Activated effector memory CD4-positive, alpha-beta T cell treated with Interleukin-2 at 50 U/mL for 16 hours (primary cell): ENCODE measurements around the gene CEP192.

Experiments used
- DNase-seq: peaks from one replicate; pipeline ENCODE4 v3.0.0-alpha.2; 2020

The CEP192 gene

GRCh38 chr18:13145636-13146190 is 154.6 kb downstream of the CEP192 start:
- no peak for DNase-seq

DNA sequence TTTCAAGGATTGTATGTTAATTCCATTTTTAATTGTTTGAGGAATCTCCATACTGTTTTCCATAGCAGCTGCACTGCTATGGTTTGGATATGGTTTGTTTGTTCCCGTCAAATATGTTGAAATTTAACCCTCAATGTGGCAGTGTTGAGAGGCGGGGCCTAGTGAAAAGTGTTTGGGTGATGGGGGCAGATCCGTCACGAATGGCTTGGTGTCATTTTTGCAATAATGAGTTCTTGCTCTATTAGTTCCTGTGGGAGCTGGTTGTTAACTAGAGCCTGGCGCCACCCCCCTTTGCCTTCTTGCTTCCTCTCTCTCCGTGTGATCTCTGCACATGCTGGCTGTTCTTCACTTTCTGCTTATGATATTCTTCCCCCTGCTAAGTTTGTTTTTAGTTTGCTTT is 156.0 kb downstream of the CEP192 start:
- no peak for DNase-seq

- DNase-seq, result no peak
Observed at GRCh38 chr18:13151656-13152055, 160.5 kb downstream of the CEP192 start.

DNA sequence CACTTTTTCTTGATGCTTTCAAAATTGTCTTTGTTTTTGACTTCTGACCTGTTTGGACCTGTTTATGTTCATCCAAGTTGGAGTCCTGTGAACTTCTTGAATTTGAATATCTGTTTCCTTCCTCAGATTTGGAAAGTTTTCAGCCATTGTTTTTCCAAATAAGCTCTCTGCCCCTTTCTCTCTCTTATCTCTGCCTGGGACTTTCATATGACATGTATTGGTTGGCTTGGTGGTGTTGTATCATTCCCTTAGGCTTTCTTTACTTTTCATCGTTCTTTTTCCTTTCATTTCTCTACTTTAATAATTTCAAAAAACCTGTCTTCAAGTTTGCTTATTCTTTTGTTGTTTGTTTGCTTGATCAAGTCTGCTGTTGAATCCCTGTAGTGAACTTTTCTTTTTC is 167.3 kb downstream of the CEP192 start:
- no peak for DNase-seq

DNA sequence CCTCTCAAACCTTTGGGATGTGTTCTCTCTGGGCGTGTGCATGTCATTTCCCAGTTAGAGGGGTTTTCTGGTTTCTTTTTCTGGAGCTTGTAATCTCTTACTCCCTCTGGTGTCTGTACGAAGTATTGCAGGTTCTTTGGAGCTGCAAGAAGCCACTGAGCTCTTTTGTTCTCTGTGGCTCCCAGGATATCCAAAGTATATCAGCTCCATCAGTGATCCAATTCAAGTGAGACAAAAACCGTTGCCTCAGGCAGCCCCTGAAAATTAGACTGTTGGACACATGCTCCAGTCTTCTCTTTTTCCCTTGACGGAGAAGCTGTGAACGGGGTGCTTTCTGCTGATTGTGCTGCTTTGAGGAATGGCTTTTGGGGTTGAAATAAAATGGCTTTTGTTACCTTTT is 168.4 kb downstream of the CEP192 start:
- DNase-seq, result no peak

DNA sequence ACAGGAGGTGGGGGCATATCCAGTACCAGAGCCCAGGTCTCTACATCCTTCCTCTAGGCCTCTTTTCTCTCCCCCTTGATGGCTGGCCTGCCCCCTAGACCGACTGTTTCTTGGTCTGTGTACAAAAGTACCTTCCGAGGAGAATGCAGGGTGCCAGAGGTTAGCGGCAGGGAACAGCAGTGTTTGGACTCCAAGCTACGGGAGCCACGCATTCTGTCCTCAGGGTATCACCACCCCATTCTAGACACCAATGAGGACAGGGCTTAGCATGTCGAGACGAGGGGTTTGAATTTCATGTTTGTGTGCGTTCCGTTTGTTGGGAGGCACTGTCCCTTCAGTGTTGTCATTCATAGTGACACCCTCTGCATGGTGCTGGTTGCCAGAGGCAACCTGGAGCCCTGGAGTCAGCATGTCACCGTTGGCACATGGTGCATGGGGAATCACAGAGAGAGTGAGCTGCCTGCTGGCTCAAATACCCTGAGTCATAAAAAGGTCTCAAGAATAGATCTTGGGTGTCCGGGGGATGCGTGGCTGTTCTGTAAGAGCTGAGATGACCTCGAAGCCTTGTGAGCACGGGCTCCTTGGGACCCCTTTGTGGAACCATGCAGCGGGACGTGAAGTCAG is 170.2 kb downstream of the CEP192 start:
- DNase-seq, result no peak

DNA sequence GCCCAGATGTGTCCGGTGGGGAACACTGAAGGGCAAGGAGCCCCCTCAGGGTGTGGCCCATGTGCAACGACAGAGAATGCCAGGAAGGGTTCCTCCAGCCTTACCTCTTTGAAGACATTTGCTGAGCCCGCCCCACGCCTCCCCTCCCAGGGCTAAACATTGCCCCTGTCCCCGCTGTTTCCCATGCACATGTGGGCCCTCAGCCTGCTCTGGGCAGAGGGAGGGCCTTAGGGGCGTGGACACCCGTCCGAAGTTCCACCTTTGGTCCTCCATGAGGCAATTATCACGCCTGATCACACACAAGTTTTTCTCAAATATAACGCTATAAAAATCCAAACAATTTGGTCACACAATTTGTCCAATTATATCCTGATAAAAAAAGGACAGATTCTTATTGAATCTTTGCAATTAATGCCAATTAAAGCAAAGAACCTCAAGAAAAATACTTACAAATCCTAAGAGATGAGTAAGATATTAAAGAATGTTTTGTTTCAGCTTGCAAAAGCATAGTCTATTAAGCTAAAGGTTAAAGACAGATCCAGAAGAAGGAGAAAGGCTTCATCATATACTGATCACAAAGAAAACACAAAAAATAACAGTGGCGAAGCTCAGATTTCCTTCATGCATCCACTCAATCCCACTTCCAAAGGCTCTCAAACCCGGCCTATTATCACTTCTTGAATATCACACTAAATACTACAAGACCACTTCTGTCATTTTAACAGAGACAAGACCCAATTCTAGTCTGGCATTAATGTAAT is 172.2 kb downstream of the CEP192 start:
- no peak for DNase-seq

GRCh38 chr18:13164406-13164805 is 173.2 kb downstream of the CEP192 start:
- no peak for DNase-seq

GRCh38 chr18:13165636-13166423 is 174.7 kb downstream of the CEP192 start:
- no peak for DNase-seq

DNA sequence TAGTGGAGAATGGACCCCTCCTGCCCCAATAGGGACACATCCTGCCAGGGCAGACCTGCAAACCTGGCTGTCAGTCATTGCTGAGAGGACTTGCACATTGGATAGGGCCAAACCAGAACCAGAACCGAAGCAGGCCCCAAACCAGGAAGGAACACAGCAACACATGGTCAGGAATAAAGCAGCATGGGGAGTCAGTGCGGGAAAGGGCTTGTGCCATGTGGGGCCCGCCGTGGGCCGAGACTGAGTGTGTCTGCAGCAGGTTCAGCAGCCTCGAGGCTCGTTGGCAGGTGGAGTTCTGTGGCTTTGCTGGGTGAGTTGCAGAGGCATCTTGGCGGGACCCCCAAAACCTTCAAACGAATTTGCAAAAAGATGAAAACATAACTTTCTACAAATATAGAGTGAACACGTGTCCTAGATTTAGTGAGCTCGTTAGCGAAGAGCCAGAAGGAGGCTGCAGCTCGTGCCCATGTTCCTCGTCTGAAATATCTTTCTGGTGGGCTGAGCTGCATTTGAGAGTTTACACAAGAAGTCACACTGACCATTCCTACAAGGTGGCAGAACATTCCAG is 182.5 kb downstream of the CEP192 start:
- no peak for DNase-seq
